Neural cell (in vitro differentiated cells): ENCODE results near the gene ISLR2. TPM values are rescaled to one million over a fixed set of nuclear protein-coding genes. Genes with fewer than 3 reads are reported as not detected.
"Not testable (repeated sequence)": the region's sequence is repeated elsewhere in the genome, so short reads cannot be mapped to it uniquely, and the experiment has no call there.

Experiments used
- H2AFZ ChIP-seq: fragments of 200-600, 300-800 bp; sonication (generic), shearing (Covaris generic); 2 replicates; pipeline ENCODE4 v1.6.0; 2014; ENCODE audit warnings: low read depth, mild to moderate bottlenecking, antibody characterized with exemption, low read length, moderate library complexity
- H3F3A ChIP-seq: fragments of 200-600 bp; shearing (Covaris generic); 2 replicates; pipeline ENCODE4 v1.6.1; 2016; ENCODE audit warnings: mild to moderate bottlenecking, moderate library complexity, mixed read lengths, antibody characterized with exemption, low read length; ENCODE audit not compliant: insufficient read depth, poor library complexity, severe bottlenecking
- H3K27ac ChIP-seq: fragments of 200-600, 300-800 bp; sonication (generic), shearing (Covaris generic); 2 replicates; pipeline ENCODE4 v1.5.1; 2014; ENCODE audit warnings: mild to moderate bottlenecking, low read length, moderate library complexity
- H3K27me3 ChIP-seq: fragments of 300-800, 200-600 bp; sonication (generic), shearing (Covaris generic); 2 replicates; pipeline ENCODE4 v1.6.0; 2014; ENCODE audit warnings: mild to moderate bottlenecking, low read depth, low read length, moderate library complexity; ENCODE audit not compliant: insufficient read depth
- H3K36me3 ChIP-seq: fragments of 300-800, 200-600 bp; sonication (generic), shearing (Covaris generic); 2 replicates; pipeline ENCODE4 v1.5.1; 2014; ENCODE audit warnings: mild to moderate bottlenecking, antibody characterized with exemption, low read length, moderate library complexity; ENCODE audit not compliant: insufficient read depth
- H3K4me2 ChIP-seq: fragments of 300-800, 200-600 bp; sonication (generic), shearing (Covaris generic); 2 replicates; pipeline ENCODE4 v1.6.0; 2014; ENCODE audit warnings: mild to moderate bottlenecking, low read length
- H3K4me3 ChIP-seq: fragments of 300-800, 200-600 bp; sonication (generic), shearing (Covaris generic); 2 replicates; pipeline ENCODE4 v1.5.1; 2014; ENCODE audit warnings: mild to moderate bottlenecking, low read length, moderate library complexity
- H3K79me2 ChIP-seq: fragments of 200-600 bp; shearing (Covaris generic); replicated peaks from 2 replicates; pipeline ENCODE4 v1.6.0; 2014; ENCODE audit warnings: mild to moderate bottlenecking, low read length, moderate library complexity; ENCODE audit not compliant: insufficient read depth
- H3K9ac ChIP-seq: fragments of 300-800, 200-600 bp; sonication (generic), shearing (Covaris generic); 2 replicates; pipeline ENCODE4 v1.6.1; 2016; ENCODE audit warnings: mild to moderate bottlenecking, low read length, mixed read lengths
- H3K9me2 ChIP-seq: fragments of 200-600 bp; shearing (Covaris generic); 2 replicates; pipeline ENCODE4 v1.6.1; 2016; ENCODE audit warnings: mild to moderate bottlenecking, low read length, mixed read lengths; ENCODE audit not compliant: insufficient read depth
- H3K9me3 ChIP-seq: fragments of 200-600, 300-800 bp; sonication (generic), shearing (Covaris generic); 2 replicates; pipeline ENCODE4 v1.6.1; 2016; ENCODE audit warnings: mild to moderate bottlenecking, mixed run types, low read length, moderate library complexity, mixed read lengths
- H4K20me1 ChIP-seq: fragments of 200-600 bp; shearing (Covaris generic); 2 replicates; pipeline ENCODE4 v1.6.1; 2016; ENCODE audit warnings: mild to moderate bottlenecking, mixed run types; ENCODE audit not compliant: insufficient read depth
- CTCF ChIP-seq: fragments of 450-650 bp; IDR thresholded peaks from 2 replicates; pipeline ENCODE4 v1.5.1; 2014; ENCODE audit warnings: antibody characterized with exemption, mild to moderate bottlenecking, moderate library complexity; ENCODE audit not compliant: poor library complexity, severe bottlenecking
- EP300 ChIP-seq: fragments of 450-650 bp; conservative IDR thresholded peaks from 2 replicates; pipeline ENCODE4 v1.6.1; 2014; ENCODE audit warnings: antibody characterized with exemption, mild to moderate bottlenecking, moderate library complexity; ENCODE audit not compliant: poor library complexity, severe bottlenecking
- EZH2 ChIP-seq: fragments of 200-600, 300-800 bp; shearing (Covaris generic), sonication (generic); IDR thresholded peaks from 2 replicates; pipeline ENCODE4 v1.6.1; 2014; ENCODE audit warnings: antibody characterized with exemption, low read length, borderline replicate concordance, mild to moderate bottlenecking; ENCODE audit not compliant: insufficient read depth, poor library complexity, severe bottlenecking
- MXI1 ChIP-seq: fragments of 450-650 bp; conservative IDR thresholded peaks from 2 replicates; pipeline ENCODE4 v1.6.1; 2014; ENCODE audit warnings: antibody characterized with exemption, mild to moderate bottlenecking; ENCODE audit not compliant: poor library complexity, severe bottlenecking
- POLR2AphosphoS5 ChIP-seq: IDR thresholded peaks from 2 replicates; pipeline ENCODE4 v1.6.1; 2012
- RAD21 ChIP-seq: fragments of 450-650 bp; conservative IDR thresholded peaks from 2 replicates; pipeline ENCODE4 v1.6.1; 2014; ENCODE audit warnings: antibody characterized with exemption, mild to moderate bottlenecking, moderate library complexity
- REST ChIP-seq: IDR thresholded peaks from 2 replicates; pipeline ENCODE4 v1.6.1; 2012; ENCODE audit warnings: borderline replicate concordance
- SMC3 ChIP-seq: fragments of 450-650 bp; conservative IDR thresholded peaks from 2 replicates; pipeline ENCODE4 v1.6.1; 2014; ENCODE audit warnings: antibody characterized with exemption, mild to moderate bottlenecking, moderate library complexity; ENCODE audit not compliant: poor library complexity
- TAF1 ChIP-seq: IDR thresholded peaks from 2 replicates; pipeline ENCODE4 v1.6.1; 2012; ENCODE audit warnings: low read depth
- polyA plus RNA-seq: library from polyadenylated mRNA; depleted of rRNA; stranded (reverse); fragments of >200 nt; gene quantifications from 2 replicates; pipeline ENCODE4 v1.2.3, GENCODE V29; 2014

Gene ISLR2
- polyA plus RNA-seq, 1 donor from 2014 or later, result 301 TPM

- H3K4me2 ChIP-seq, result no peak overlapping the region
- no peaks in the 10 kb centered on the region for H3K79me2 ChIP-seq
- H3K4me3 ChIP-seq, result no peak overlapping the region
- H2AFZ ChIP-seq, result no peak overlapping the region
- peaks cover 15% of the 10 kb centered on the region for H3F3A ChIP-seq
- H4K20me1 ChIP-seq, result no peaks in the 10 kb centered on the region
- H3K27me3 ChIP-seq, result no peaks in the 10 kb centered on the region
- TF ChIP-seq REST (no peak), SMC3 (no peak), MXI1 (no peak), EZH2 (no peak), EP300 (no peak), POLR2AphosphoS5 (no peak), RAD21 (no peak), TAF1 (no peak)
- no peaks in the 10 kb centered on the region for H3K9me3 ChIP-seq
- no peaks in the 10 kb centered on the region for H3K36me3 ChIP-seq
- no peaks in the 10 kb centered on the region for H3K9me2 ChIP-seq
- peak overlapping the region; percentile 99 for H3K27ac ChIP-seq
- peak overlapping the region; percentile 76 for H3K9ac ChIP-seq
These were observed 28.7 kb downstream of the ISLR2 start for GRCh38 chr15:74158855-74159650.

GRCh38 chr15:74159773-74160172 is 29.4 kb downstream of the ISLR2 start:
- Histone ChIP-seq H3K9me2 (no peaks in the 10 kb centered on the region), H3K27me3 (no peaks in the 10 kb centered on the region), H3K9me3 (no peaks in the 10 kb centered on the region), H3F3A (peaks cover 15% of the 10 kb centered on the region), H3K36me3 (no peaks in the 10 kb centered on the region), H3K27ac (peak overlapping the region; percentile 99), H4K20me1 (no peaks in the 10 kb centered on the region), H3K9ac (peak overlapping the region; percentile 20), H3K79me2 (no peaks in the 10 kb centered on the region), H3K4me3 (no peak overlapping the region), H2AFZ (no peak overlapping the region), H3K4me2 (no peak overlapping the region)
- TF ChIP-seq EP300 (peak; percentile 78), MXI1 (no peak), EZH2 (no peak), SMC3 (no peak), REST (no peak), RAD21 (peak; percentile 11), POLR2AphosphoS5 (peak; percentile 55), TAF1 (no peak), CTCF (no peak)

GRCh38 chr15:74160390-74160789 is 30.0 kb downstream of the ISLR2 start:
- H2AFZ ChIP-seq, H3K4me2 ChIP-seq: not testable (repeated sequence)
- H3K27ac ChIP-seq, result peak overlapping the region; percentile 99

More at GRCh38 chr15:74160390-74160789, 30.0 kb downstream of the ISLR2 start:
- not testable (repeated sequence) for H3K9me3 ChIP-seq, H3F3A ChIP-seq, H3K9me2 ChIP-seq, H3K27me3 ChIP-seq, H4K20me1 ChIP-seq, H3K79me2 ChIP-seq, H3K36me3 ChIP-seq, H3K4me3 ChIP-seq
- peak overlapping the region; percentile 20 for H3K9ac ChIP-seq
